ENCODE data around the gene NOP58. TPM values are rescaled to one million over a fixed set of nuclear protein-coding genes. Genes with fewer than 3 reads are reported as not detected.

Gene NOP58, protein sequence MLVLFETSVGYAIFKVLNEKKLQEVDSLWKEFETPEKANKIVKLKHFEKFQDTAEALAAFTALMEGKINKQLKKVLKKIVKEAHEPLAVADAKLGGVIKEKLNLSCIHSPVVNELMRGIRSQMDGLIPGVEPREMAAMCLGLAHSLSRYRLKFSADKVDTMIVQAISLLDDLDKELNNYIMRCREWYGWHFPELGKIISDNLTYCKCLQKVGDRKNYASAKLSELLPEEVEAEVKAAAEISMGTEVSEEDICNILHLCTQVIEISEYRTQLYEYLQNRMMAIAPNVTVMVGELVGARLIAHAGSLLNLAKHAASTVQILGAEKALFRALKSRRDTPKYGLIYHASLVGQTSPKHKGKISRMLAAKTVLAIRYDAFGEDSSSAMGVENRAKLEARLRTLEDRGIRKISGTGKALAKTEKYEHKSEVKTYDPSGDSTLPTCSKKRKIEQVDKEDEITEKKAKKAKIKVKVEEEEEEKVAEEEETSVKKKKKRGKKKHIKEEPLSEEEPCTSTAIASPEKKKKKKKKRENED
- 10 to 100 TPM; 35.2 to 69.1 (median 64.5) TPM for total RNA-seq

DNA sequence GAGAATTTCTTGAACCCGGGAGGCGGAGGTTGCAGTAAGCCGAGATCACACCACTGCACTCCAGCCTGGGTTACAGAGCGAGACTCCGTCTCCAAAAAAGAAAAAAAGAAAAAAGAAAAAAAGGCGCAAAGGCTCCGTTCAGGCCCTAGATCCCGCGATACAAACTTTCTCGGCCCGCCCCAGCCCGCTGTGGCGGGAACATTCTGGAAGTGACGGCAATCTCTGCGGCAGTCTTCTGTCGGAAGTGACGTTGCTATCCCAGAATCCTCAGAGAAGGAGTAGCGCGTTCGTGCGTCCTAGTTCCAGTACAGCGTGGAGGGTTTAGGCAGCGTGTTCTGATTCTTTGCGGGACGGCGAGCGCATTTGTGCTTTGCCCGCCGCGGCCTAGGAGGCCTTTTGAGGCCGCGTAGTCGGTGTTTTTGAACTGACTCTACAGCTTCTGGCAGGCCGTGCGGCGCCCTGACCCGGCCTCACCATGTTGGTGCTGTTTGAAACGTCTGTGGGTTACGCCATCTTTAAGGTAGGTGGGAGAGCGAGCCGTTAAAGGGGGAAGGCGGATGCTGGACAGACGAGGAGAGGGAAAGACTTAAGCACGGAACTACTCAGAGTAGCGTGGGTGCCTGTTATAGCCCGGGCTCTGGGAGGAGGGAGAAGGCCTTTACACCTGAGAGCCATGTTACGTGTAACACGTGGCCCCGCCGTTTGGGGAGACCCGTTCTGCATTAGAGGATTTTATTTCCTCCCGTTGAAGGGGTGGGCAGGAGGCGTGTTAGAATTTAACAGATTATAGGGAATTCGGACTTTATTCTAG, at the start of gene NOP58:
TSS of gene NOP58 (plus strand) at position 297 of the 811 bp plus-strand sequence. CDS start at position 476, 179 bp downstream.
- TF ChIP-seq, protein P1, sequence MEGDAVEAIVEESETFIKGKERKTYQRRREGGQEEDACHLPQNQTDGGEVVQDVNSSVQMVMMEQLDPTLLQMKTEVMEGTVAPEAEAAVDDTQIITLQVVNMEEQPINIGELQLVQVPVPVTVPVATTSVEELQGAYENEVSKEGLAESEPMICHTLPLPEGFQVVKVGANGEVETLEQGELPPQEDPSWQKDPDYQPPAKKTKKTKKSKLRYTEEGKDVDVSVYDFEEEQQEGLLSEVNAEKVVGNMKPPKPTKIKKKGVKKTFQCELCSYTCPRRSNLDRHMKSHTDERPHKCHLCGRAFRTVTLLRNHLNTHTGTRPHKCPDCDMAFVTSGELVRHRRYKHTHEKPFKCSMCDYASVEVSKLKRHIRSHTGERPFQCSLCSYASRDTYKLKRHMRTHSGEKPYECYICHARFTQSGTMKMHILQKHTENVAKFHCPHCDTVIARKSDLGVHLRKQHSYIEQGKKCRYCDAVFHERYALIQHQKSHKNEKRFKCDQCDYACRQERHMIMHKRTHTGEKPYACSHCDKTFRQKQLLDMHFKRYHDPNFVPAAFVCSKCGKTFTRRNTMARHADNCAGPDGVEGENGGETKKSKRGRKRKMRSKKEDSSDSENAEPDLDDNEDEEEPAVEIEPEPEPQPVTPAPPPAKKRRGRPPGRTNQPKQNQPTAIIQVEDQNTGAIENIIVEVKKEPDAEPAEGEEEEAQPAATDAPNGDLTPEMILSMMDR (IDR thresholded peaks at IDR 0.05; ENCODE audit: low read depth) = no peak

DNA sequence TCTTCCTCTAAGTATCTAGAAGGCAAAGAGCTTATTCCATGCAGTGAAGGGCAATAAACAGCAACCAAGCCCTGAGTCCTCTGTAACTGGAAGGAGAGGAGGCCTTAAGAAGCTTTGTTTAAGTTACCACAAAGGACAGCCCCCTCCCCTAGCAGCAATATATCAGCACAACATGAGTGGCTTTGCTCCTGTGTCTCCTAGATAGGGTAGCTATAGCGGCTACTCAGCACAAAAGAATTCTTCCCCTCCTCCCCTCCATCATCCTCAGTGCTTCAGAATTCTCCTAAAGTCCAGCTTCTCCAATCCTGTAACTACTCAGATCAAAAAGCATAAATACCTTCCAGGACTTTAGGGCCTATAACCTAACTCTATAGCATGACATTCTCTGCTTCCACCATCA, 43.7 kb upstream of the NOP58 start:
- TF ChIP-seq, protein P1 (IDR thresholded peaks at IDR 0.05; ENCODE audit: low read depth) = no peak

DNA sequence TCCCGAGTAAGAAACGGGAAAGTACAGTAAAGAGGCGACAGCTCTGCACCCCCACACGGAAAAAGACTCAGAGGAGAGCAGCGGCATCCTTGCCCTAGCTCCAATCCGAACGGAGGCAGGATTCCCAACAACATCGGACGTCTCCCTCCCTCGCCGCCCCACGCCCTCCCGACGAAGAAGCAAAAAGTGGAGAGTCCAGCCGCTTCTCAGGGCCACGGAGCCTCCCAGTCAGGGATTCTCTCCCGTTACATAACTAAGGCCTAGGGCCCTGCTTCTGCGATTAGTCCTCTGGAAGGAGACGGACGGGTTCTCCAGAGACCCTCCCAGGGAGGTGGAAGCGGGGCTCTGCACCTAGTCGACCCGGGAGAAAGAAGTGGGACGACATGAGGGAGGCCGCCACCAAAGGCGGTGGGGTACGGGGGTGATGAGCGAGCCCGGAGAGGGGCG, 27.8 kb upstream of the NOP58 start:
- TF ChIP-seq, protein P1 (IDR thresholded peaks at IDR 0.05; ENCODE audit: low read depth) = no peak

DNA sequence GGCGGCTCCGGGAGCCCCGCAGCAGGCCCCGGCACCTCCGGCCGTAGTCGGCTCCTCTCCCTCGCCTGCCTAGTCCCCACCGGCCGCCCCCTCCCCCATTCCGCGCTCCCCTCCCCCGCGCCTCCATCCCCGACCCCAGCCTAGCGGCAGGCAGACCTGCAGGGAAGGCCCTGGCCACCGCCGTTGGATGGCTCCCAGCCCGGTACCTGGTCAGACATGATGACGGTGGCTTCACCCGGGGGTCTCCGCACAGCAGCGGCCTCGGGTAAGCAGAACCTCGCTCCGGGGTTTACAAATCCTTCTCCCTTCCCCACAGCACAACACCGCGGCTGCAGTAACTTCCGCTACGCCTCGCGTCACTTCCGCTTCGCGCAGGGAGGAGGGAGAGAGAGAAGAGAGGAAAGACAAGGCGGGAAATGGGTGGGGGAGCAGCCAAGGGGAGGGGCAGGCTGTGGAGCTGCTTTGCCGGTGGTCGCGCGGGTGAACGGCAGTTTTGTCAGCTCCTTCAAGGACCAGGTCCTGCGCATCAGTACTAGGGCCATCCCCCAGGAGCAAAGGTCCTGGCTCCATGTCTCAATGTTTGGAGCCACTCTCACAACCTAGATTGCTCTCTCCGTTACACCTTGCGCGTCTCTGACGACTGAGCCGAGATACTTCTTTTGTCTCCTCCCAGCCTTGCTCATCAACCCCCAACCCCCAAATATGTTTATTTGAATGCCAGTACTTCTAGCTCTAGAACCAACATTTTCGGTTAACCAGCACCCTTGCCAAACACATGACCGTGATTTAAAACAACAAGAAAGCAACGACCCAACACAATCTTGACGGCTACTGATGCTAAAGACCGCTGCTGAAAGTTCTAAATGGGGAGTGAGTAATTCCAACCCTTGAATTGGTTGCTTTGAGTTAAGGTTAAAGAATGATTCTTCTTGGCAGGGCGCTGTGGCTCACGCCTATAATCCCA, 27.0 kb upstream of the NOP58 start, which contains the start of gene SUMO1:
TSS of gene SUMO1 (minus strand) at position 364 of the 964 bp plus-strand sequence. CDS start at position 218, 146 bp downstream.
- TF ChIP-seq, protein P1 (IDR thresholded peaks at IDR 0.05; ENCODE audit: low read depth) = no peak

DNA sequence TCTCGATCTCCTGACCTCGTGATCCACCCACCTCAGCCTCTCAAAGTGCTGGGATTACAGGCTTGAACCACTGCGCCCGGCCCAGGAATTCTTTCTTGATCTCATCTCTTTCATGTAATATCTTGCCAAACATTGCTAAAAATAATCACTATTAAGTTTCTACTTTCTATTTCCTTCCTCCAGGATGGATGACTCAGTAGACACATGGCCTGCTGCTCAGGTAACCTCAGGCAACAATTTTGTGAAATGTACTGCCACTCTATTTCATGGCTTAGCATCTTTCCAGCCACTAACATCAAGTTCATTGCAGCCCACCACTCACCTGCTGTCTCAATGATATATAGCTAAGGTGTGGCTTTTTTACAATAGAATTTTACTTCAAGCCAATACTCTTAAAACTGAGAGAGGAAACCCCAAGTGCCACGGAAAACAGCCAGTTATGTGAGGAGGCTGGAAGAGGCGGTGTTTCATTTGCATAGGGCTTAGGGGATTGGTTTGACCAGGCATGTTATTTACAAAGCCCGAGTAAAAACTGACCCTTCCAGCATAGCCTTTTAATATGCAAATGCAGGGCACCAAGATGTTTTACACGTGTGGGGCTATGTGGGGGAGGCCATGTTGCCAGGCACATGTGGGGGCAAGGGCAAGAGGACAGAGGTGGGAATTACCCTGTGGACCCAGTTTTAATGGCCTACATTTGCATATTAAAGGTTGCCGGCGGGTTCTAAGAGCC, 15.9 kb upstream of the NOP58 start:
- TF ChIP-seq, protein P1 (IDR thresholded peaks at IDR 0.05; ENCODE audit: low read depth) = no peak

DNA sequence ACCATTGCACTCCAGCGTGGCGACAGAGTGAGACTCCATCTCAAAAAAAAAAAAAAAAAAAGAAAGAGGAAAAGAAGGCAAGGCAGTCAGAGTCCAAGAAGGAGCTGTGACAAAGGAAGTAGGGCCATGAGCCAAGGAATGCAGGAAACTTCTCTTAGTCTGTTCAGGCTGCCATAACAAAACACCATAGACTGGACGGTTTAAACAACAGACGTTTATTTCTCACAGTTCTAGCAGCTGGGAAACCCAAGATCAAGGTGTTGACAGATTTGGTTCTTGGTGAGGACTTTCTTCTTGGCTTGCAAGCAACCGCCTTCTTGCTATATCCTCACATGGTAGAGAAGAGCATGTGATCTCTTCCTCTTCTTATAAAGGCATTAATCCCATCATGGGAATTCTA, 14.1 kb upstream of the NOP58 start:
- TF ChIP-seq, protein P1 (IDR thresholded peaks at IDR 0.05; ENCODE audit: low read depth) = no peak

Measured in subcutaneous adipose tissue (tissue), 4 donors.